Measurements from ENCODE around the gene ITK. TPM values are rescaled to one million over a fixed set of nuclear protein-coding genes. Genes with fewer than 3 reads are reported as not detected.

The ITK gene
- total RNA-seq, 2 donors from 2014 or later = 1.6 to 2.2 TPM

- ATAC-seq (peak; percentile 47 to 55), DNase-seq (no peak)
- intact Hi-C loops (cut with DNase I) = loop anchor here in 1 of 2 donors (5.0 kb wide), 1 partner anchor 36 kb away; no protein-coding TSS in a partner anchor
Measured at GRCh38 chr5:157266286-157267007, 85.8 kb downstream of the ITK start.

DNA sequence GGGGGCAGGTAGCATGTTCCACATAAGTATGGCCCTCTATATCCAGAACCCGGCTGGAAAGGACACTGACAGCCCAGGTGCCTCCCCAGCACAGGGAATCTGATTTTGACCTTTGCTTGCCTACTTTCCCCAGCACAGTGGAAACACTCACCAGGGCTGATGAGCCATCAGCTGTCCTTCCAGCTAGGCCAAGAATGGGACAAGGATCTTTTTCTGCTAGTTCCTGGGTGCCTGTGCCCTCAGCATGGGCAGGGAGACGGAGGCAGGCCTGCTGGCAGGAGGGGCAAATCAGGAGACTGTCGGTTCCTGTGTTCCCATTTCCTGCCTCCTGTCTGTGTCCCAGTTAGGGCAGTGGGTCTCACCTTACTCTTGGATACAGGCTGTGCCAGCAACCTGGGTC, 86.4 kb downstream of the ITK start:
- no peak for DNase-seq
- intact Hi-C loops (cut with DNase I) = loop anchor here in 1 of 2 donors (5.0 kb wide), 1 partner anchor 35 kb away; no protein-coding TSS in a partner anchor
- ATAC-seq = no peak

DNA sequence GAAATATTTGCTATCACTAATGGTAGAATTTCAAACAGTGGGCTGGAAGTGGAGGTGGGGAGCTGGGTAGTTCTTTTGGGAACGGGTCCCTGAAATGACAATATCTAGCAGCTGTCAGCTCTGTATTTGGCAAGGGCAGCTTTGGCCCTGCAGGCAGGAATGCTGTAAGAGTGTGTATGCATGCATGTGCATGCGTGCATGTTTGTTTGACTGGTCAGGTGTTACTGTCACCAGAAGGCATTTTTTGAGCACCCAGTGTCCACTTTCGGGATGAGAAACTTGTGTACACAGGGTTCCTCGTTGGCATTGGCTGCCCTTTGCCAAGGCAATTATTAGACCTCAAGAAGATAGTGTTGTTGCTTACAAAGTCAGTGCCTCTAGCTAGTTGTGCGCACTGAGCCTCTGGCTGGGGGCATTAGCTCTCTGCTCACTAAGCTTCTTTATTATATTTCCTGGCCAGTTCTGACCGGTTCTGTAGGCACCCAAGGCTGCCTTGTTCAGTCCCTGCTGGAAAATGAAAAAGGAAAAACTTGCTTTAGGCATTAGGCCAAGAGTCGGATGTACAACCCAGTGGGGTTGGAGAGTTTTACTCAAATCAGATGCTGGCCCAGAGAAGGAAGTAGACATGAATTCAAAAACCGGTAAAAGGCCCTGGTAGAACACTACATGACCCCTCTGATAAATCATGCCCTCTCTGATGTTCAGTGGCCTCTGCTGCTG, 87.3 kb downstream of the ITK start:
- intact Hi-C loops (cut with DNase I) = loop anchor here in 1 of 2 donors (5.0 kb wide), 1 partner anchor 34 kb away; no protein-coding TSS in a partner anchor
- ATAC-seq (peak; percentile 11 to 35), DNase-seq (no peak)

GRCh38 chr5:157269165-157269671, 88.6 kb downstream of the ITK start:
- ATAC-seq = peak in 1 of 2 donors; percentile 10
- intact Hi-C loops (cut with DNase I) = loop anchor here in 1 of 2 donors (5.0 kb wide), 1 partner anchor 33 kb away; no protein-coding TSS in a partner anchor
- DNase-seq = no peak

DNA sequence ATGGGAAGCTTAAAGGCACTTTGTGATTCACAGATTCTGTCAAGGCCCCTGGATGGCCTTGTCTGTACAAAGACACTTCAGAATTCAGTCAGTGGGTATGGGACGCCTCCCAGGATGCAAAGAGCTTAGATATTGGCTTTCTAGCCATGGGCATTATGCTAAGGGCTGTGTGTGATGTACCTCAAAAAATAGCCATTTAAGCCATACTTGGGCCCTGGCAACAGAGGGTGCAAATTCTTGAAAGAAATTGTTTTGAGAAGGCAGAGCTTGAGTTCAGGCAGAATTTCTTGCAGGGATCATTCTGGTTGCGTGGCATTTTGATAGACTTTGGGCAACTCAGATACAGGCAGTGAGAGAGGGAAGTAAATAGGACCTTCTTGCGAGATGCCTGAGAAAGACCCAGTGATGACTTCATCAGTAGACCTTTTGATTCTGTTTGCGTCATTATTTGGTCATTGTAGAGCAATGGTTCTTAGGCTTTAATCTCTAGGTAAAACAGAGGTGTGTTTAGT, 89.2 kb downstream of the ITK start:
- intact Hi-C loops (cut with DNase I) = loop anchor here in 1 of 2 donors (5.0 kb wide), 1 partner anchor 32 kb away; no protein-coding TSS in a partner anchor
- DNase-seq (no peak), ATAC-seq (no peak)

DNA sequence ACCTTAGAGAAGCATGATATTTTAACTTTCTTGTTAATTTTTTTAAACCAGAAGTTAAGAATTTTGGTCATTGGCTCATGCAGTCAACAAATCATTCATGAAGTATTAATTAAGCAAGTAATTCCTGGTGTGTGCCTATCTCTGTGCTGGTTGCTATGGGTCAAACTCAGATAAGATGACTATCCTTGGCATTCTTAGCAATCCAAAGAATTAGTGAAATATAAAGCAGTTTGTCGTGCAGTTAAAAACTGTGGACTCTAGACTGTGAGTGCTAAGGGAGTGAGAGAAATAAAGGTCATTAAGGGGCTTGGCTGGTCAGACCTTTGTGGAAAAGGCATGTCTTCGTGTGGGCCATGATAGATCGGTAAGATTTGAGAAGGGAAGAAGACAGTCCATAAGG, 90.1 kb downstream of the ITK start:
- ATAC-seq (no peak), DNase-seq (no peak)
- intact Hi-C loops (cut with DNase I) = no loop called here

GRCh38 chr5:157271740-157272271, 91.2 kb downstream of the ITK start:
- intact Hi-C loops (cut with DNase I) = no loop called here
- DNase-seq (no peak), ATAC-seq (peak; percentile 39 to 67)

DNA sequence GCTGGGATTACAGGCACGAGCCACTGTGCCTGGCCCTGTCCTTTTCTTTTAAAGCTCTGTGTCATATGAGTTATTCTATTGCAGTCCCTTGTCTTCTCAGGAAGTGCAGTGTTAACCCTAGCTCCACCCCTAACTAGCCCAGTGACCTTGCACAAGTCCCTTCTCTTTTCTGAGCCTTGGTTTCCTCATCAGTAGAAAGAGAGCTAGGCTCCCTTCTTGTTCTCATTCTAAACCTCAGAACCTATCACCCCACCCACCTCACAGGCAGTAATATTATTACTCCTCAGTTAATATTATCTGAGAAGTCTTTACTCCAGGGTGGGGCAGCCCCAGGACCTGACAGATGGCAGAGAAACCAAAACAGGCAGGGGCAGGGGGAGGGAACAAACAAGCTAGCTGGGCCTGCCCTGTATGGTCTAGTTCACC, 92.5 kb downstream of the ITK start:
- ATAC-seq = peak in 1 of 2 donors; percentile 48
- intact Hi-C loops (cut with DNase I) = no loop called here
- DNase-seq = no peak

GRCh38 chr5:157275403-157275802, 94.8 kb downstream of the ITK start:
- DNase-seq (no peak), ATAC-seq (no peak)
- intact Hi-C loops (cut with DNase I) = no loop called here

DNA sequence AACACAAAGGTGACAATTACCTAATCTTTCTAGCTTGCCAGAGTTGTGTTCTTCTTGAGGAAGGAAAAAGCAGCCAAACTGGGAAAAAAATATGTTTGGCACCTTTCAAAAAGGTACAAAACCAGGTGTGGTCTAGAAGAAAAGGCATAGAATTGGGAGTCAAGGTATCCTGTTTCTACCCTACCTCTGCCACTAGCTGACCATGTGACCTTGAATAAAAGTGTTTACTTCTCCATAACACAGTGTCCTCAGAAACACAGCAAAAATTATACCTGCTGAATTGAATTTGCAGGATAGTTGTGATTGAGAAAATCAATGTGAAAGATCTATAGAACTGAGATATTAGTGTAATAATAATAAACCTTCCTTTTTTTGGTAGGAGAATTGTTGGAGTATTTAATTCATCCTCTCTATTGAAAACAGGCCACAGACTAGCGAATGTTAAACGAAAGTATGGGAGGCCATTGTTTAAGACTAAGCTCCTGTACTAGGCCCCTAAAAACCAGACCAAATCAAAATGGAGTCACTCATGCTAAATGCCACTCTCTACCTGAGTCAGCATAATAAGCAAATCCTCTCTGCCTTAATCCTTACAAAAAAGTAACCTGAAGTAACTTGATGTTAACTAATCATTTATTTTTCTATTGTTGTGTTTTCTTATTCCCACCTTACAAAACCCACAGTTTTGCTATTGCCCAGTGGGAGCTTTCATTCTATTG, 97.8 kb downstream of the ITK start:
- intact Hi-C loops (cut with DNase I) = no loop called here
- no peak for ATAC-seq
- no peak for DNase-seq

DNA sequence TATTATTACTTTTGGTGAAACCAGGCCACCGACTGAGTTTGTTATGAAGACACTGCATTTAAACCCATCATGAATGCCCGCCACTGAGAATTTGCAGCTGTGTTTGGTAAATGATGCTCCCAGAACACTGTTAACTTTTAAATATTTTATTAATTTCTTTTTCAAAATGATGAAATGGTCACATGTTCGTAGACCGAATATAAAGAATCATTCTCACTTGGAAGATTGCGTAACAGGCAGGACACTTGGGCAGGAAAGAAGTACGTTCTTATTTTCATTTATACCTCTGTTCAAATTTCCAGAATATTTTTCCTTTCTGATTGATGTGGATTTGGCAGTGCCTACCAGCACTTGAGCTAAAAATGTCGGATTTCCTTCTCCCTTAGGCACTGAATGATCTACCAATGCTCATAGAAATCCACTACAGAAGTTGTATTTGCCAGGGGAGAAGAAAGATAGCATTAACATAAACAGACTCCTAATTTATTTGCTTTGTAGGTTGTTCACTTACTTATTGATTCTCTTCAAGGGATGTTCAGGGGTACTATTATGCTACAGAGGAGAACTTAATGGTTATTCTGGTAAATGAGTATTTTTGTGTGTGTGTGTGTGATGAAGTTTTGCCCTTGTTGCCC, 99.1 kb downstream of the ITK start:
- ATAC-seq = no peak
- DNase-seq = no peak
- intact Hi-C loops (cut with DNase I) = no loop called here

- DNase-seq (no peak), ATAC-seq (no peak)
- intact Hi-C loops (cut with DNase I) = no loop called here
Measured at GRCh38 chr5:157280927-157281326, 100.3 kb downstream of the ITK start.

- ATAC-seq (no peak), DNase-seq (no peak)
- intact Hi-C loops (cut with DNase I) = no loop called here
Measured at GRCh38 chr5:157282150-157282549, 101.5 kb downstream of the ITK start.

GRCh38 chr5:157283434-157283833, 102.8 kb downstream of the ITK start:
- ATAC-seq = peak in 1 of 2 donors; percentile 32
- intact Hi-C loops (cut with DNase I) = no loop called here
- DNase-seq = no peak

DNA sequence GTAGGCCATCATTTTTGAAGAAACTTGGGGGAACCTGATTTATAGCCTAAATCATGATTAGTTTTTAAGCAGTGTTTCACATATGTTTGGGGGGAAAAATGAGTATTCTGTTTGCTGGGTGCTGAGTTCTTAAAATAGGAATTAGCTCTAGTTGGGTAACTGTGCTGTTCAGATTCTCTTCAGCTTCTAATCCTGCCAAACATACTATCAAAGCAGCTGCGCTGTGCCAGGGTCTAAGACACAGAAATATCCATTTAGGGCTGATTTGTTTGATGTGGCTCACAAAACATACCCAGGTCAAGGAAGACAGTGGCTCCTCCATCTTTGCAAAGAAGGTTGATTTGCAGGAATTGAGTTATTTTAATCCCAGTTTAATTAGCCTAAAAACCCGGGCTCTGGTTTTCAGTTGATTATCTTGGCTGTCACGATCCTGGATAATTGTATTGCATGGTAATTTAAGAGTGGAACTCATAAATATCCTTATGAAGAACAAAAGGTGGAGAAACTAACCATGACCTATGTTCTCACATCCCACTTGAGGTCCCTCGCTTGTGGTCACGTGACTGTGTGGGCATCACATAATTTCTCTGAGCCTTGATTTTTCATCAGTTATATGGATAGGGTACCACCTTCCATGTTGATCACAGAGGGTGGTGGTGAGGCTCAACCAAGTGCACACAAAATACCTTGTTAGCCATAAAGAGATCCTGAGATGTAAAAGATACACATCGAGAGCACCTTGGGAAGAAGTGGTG, 104.0 kb downstream of the ITK start:
- no peak for ATAC-seq
- DNase-seq = no peak
- intact Hi-C loops (cut with DNase I) = no loop called here

GRCh38 chr5:157285310-157286035, 104.8 kb downstream of the ITK start:
- intact Hi-C loops (cut with DNase I) = no loop called here
- peak in 1 of 2 donors; percentile 12 for ATAC-seq
- no peak for DNase-seq

DNA sequence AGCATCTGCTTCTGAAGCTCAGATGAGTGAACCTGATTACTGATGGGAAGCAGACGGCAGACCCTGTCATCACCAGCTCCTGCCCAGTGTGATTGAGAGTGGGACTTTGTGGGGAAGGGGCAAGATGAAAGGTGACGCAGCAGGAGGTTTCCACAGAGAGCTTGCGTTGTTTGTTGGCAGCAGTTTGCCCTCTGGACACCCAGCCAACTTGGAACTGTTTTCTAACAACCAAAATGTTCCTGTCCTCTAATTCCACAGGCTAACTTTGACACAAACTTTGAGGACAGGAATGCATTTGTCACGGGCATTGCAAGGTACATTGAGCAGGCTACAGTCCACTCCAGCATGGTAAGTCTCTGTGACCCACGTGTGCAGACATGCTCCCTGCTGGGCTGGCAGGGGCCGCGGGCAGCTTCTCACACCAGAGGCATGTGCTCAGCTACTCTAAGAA, 106.1 kb downstream of the ITK start:
- ATAC-seq (peak; percentile 66 to 74), DNase-seq (peak; percentile 51)
- intact Hi-C loops (cut with DNase I) = no loop called here
